Measurements from ENCODE around the gene SH3RF2. TPM values are rescaled to one million over a fixed set of nuclear protein-coding genes. Genes with fewer than 3 reads are reported as not detected.
"Not testable (repeated sequence)": the region's sequence is repeated elsewhere in the genome, so short reads cannot be mapped to it uniquely, and the experiment has no call there.

SH3RF2 gene
- total RNA-seq, 4 donors from 2014 or later, result 0.26 to 4.1 (median 1.8) TPM

DNA sequence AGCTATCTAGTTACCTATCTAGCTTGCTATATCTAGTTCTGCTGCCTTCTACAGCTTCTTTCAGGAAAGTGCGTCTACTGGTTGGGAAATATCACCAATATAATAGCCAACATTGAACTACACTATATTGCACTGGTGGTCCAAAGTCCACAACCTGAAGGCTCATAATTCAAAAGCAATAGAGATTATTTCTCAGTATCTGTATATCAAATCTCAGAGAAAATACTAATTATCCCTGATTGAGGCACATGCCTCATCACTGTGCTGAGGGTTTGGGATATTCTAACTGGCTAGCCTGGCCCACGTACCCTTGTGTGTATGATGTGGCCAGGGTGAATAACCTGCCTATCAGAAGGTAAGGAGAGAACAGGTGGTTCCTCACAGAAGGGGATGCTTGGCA is 53.8 kb downstream of the SH3RF2 start:
- Histone ChIP-seq H3K27ac (no peak overlapping the region), H3K4me1 (no peaks in the 10 kb centered on the region), H3K27me3 (no peaks in the 10 kb centered on the region), H3K36me3 (no peaks in the 10 kb centered on the region), H3K4me3 (no peak overlapping the region), H3K9me3 (no peaks in the 10 kb centered on the region)
- intact Hi-C loops (cut with DNase I; ENCODE audit: low total_unique reads), result no loop called here
- no peak for DNase-seq
- TF ChIP-seq POLR2A (IDR thresholded peaks at IDR 0.05), result no peak
- TF ChIP-seq, protein P1, sequence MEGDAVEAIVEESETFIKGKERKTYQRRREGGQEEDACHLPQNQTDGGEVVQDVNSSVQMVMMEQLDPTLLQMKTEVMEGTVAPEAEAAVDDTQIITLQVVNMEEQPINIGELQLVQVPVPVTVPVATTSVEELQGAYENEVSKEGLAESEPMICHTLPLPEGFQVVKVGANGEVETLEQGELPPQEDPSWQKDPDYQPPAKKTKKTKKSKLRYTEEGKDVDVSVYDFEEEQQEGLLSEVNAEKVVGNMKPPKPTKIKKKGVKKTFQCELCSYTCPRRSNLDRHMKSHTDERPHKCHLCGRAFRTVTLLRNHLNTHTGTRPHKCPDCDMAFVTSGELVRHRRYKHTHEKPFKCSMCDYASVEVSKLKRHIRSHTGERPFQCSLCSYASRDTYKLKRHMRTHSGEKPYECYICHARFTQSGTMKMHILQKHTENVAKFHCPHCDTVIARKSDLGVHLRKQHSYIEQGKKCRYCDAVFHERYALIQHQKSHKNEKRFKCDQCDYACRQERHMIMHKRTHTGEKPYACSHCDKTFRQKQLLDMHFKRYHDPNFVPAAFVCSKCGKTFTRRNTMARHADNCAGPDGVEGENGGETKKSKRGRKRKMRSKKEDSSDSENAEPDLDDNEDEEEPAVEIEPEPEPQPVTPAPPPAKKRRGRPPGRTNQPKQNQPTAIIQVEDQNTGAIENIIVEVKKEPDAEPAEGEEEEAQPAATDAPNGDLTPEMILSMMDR (IDR thresholded peaks at IDR 0.05), result no peak

DNA sequence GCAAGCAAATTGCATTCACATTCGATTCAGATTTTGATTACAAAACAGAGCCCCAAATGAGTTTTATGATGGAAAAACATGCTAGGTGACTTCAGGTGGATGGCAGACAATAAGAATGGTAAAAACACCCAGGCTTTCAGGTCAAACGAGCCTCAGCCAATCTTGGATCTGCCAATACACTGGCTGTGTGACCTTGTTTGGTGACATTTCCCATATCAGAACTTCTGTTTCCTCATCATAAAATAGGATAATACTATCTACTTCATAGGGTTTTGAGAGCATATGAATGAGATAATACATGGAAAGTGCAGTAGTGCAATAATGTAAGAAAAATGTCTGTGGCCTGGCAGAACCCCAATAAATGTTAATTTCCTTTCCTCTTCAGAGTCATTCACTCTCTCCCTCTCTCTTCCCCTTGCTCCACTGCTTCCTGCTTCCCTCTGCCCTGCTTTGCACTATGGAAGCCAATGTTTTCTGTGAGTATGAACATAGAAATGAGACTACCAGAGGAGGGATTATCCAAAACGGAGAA is 54.7 kb downstream of the SH3RF2 start:
- no peaks in the 10 kb centered on the region for H3K27me3 ChIP-seq
- DNase-seq, result no peak
- intact Hi-C loops (cut with DNase I; ENCODE audit: low total_unique reads), result no loop called here
- H3K4me1 ChIP-seq, result no peaks in the 10 kb centered on the region
- no peaks in the 10 kb centered on the region for H3K36me3 ChIP-seq
- no peak overlapping the region for H3K4me3 ChIP-seq
- H3K9me3 ChIP-seq, result no peaks in the 10 kb centered on the region
- no peak for TF ChIP-seq POLR2A (IDR thresholded peaks at IDR 0.05)
- TF ChIP-seq, protein P1 (IDR thresholded peaks at IDR 0.05), result no peak
- H3K27ac ChIP-seq, result no peak overlapping the region

DNA sequence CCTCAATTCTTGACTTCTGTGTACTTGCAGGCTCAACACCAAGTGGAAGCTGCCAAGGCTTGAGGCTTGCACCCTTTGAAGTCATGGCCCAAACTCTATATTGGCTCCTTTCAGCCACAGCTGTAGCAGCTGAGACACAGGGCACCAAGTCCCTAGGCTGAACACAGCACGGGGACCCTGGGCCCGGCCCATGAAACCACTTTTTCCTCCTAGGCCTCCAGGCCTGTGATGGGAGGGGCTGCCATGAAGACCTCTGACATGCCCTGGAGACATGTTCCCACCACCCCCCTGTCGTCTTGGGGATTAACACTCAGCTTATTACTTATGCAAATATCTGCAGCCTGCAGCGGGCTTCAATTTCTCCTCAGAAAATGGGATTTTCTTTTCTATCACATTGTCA is 57.2 kb downstream of the SH3RF2 start:
- H3K4me3 ChIP-seq; H3K36me3 ChIP-seq; DNase-seq; H3K27ac ChIP-seq; H3K4me1 ChIP-seq; H3K27me3 ChIP-seq; intact Hi-C loops (cut with DNase I; ENCODE audit: low total_unique reads); H3K9me3 ChIP-seq: not testable (repeated sequence)

DNA sequence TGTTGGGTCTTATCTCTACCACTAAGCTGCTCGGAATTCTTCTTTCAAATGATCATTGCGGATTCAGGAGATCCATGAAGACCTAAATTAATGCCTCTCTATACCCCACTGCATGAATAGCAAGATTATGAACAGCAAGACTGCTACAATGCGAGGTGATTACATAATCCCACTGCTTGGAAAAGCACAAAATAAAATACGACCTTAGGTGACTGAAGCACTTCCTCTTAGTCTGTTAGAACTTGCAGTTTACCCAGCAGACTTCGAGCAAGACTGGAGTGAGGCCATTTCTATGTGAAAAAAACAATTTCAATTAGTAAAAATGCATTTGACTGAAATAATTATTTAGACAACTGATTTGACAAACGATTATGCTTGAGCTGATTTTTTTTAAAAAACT is 59.8 kb downstream of the SH3RF2 start:
- no peak overlapping the region for H3K27ac ChIP-seq
- no peaks in the 10 kb centered on the region for H3K4me1 ChIP-seq
- no peaks in the 10 kb centered on the region for H3K36me3 ChIP-seq
- no peak overlapping the region for H3K4me3 ChIP-seq
- H3K27me3 ChIP-seq, result no peaks in the 10 kb centered on the region
- DNase-seq, result no peak
- TF ChIP-seq, protein P1 (IDR thresholded peaks at IDR 0.05), result no peak
- TF ChIP-seq POLR2A (IDR thresholded peaks at IDR 0.05), result no peak
- no peaks in the 10 kb centered on the region for H3K9me3 ChIP-seq
- intact Hi-C loops (cut with DNase I; ENCODE audit: low total_unique reads), result no loop called here

DNA sequence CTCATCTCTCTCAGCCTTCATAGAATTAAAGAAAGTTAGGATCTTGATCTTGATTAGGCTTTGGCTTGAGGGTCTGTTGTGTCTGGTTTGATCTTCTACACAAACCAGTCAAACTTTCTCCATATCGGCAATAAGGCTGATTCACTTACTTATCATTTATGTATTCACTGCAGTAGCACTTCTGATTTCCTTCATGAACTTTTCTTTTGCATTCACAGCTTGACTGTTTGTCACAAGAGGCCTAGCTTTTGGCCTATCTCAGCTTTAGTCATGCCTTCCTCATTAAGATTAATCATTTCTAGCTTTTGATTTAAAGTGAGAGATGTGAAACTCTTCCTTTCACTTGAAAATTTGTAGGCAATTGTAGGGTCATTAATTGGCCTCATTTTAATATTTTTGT is 62.8 kb downstream of the SH3RF2 start:
- Histone ChIP-seq H3K4me1 (no peaks in the 10 kb centered on the region), H3K9me3 (no peaks in the 10 kb centered on the region), H3K27me3 (no peaks in the 10 kb centered on the region), H3K36me3 (no peaks in the 10 kb centered on the region), H3K4me3 (no peak overlapping the region), H3K27ac (no peak overlapping the region)
- TF ChIP-seq POLR2A (IDR thresholded peaks at IDR 0.05), result no peak
- TF ChIP-seq, protein P1 (IDR thresholded peaks at IDR 0.05), result no peak
- intact Hi-C loops (cut with DNase I; ENCODE audit: low total_unique reads), result no loop called here
- no peak for DNase-seq

DNA sequence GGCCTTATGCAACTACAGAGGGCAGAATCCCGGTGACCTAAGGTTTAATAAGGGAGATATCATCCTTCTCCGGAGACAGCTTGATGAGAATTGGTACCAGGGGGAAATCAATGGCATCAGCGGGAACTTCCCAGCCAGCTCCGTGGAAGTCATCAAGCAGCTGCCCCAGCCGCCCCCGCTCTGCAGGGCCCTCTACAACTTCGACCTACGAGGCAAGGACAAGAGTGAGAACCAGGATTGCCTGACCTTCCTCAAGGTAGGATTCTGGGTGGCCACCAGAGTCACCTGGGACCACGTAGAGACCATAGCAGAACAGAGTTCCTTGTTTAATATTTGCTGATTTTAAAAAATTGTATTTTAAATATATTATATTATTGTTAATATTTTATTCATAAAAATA is 63.7 kb downstream of the SH3RF2 start:
- Histone ChIP-seq H3K27ac (no peak overlapping the region), H3K4me3 (no peak overlapping the region), H3K36me3 (no peaks in the 10 kb centered on the region), H3K27me3 (no peaks in the 10 kb centered on the region), H3K9me3 (no peaks in the 10 kb centered on the region), H3K4me1 (no peaks in the 10 kb centered on the region)
- DNase-seq, result no peak
- TF ChIP-seq, protein P1 (IDR thresholded peaks at IDR 0.05), result no peak
- TF ChIP-seq POLR2A (IDR thresholded peaks at IDR 0.05), result no peak
- intact Hi-C loops (cut with DNase I; ENCODE audit: low total_unique reads), result no loop called here

All from uterus (tissue), 4 donors.